PC-3 (cell line): ENCODE measurements around the gene LIN28B.

ENCODE experiments used
- EZH2phosphoT487 ChIP-seq: fragments of 300-600 bp; sonication (generic); IDR thresholded peaks from 2 replicates; pipeline ENCODE4 v1.6.1; 2018; ENCODE audit warnings: mild to moderate bottlenecking, antibody characterized with exemption, low read length, borderline replicate concordance
- TF ChIP-seq, protein P1 (sequence below): fragments of 300-600 bp; sonication (generic); conservative IDR thresholded peaks from 2 replicates; pipeline ENCODE4 v1.5.1; 2017; ENCODE audit warnings: antibody characterized with exemption, low read depth, mild to moderate bottlenecking, low read length

DNA sequence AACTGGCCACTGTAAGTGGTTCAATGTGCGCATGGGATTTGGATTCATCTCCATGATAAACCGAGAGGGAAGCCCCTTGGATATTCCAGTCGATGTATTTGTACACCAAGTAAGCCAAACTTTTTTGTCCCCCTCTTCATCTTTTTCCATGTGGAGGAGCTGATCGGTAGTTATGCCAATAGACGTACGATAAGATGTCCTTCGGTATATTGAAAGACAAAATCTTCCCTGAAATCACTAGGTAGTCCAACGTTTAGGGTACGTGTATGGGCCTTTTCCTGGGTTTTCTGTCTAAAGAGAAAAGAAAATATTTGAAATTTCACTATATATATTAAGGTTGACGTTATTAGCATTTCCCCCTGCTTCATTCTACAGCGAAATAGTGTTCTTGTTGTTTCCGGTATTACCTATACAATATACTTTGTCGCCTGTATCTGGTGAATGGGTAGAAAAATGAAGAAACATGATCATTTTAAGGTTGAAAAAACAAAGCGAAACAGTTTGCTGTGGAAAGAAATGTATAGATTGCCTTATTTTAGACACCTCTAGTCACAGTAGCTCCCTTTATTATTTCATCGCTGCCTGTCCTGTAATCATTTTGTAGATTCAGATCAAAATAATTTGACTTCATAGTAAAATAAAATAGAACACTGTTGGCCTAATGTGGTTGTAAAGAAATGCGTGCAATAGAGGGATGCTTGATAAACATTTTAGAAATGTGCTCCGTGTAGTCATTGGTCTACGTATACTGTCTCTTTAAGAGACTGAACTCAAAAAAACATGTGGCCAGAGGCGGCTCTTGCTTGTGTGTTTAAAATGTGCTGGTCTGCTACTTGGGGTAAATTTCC, 1.5 kb downstream of the LIN28B start:
- no peak for TF ChIP-seq EZH2phosphoT487
- TF ChIP-seq, protein P1, sequence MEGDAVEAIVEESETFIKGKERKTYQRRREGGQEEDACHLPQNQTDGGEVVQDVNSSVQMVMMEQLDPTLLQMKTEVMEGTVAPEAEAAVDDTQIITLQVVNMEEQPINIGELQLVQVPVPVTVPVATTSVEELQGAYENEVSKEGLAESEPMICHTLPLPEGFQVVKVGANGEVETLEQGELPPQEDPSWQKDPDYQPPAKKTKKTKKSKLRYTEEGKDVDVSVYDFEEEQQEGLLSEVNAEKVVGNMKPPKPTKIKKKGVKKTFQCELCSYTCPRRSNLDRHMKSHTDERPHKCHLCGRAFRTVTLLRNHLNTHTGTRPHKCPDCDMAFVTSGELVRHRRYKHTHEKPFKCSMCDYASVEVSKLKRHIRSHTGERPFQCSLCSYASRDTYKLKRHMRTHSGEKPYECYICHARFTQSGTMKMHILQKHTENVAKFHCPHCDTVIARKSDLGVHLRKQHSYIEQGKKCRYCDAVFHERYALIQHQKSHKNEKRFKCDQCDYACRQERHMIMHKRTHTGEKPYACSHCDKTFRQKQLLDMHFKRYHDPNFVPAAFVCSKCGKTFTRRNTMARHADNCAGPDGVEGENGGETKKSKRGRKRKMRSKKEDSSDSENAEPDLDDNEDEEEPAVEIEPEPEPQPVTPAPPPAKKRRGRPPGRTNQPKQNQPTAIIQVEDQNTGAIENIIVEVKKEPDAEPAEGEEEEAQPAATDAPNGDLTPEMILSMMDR, result no peak
